HG03025 (cell line): Measurements from ENCODE around the gene NBAS.
"Not testable (repeated sequence)": the region's sequence is repeated elsewhere in the genome, so short reads cannot be mapped to it uniquely, and the experiment has no call there.

Experiments used
- ATAC-seq: cut with Tn5 transposase; IDR thresholded peaks from one replicate; pipeline ENCODE4 v1.9.1; 2021; ENCODE audit warnings: mild to moderate bottlenecking, moderate library complexity; ENCODE audit not compliant: unreplicated experiment, low FRiP score

The NBAS gene

DNA sequence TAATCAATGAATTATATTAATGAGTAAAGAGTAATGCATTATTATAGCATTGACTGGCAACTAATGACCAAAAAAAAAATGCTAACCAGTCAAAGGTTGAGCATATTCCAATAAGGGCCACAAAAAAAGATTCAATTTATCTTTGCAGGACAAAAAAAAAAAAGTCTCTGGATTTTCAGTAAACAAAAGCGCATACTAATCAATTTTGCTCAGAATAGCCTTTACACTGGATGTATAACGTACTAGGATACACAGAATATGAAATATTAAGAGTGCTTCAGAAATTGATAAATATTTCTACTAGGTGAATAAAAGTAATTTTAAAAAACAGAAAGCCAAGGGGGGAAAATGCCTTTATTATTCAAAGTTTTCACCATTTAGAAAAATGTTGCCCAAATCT, 74.4 kb downstream of the NBAS start:
- ATAC-seq, result no peak

DNA sequence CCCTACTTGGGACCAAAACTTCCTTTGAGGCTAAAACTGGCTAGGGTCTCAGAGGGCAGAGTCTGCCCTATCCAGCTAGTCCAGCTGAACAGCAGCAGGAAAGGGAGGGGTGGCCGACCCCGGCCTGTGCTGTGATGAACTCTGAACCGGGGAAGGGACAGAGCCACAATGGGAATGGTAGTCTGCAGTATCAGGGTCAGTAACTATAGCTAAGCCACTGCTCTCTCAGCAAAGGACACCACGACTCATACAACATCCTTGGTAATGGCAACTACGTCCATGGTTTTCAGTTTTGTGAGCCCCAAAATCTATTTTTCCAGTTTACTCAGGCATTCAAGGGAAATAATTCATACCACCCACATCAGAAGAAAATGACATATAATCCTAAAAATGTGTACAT, 75.2 kb downstream of the NBAS start:
- no peak for ATAC-seq

DNA sequence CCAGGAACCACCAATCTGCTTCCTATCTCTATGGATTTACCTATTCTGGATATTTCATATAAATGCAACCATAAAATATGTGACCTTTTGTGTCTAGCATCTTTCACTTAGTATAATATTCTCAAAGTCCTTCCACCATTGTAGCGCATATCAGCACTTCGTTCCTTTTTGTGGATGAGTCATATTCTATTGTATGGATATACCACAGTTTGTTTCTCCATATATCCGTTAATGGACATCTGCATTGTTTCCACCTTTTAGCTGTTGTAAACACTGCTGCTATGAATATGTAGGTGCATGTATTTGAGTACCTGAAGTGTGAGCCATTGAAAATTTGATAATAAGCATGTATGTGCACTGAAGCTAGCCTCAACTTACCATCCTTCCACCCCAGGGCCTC, 80.1 kb downstream of the NBAS start:
- no peak for ATAC-seq

DNA sequence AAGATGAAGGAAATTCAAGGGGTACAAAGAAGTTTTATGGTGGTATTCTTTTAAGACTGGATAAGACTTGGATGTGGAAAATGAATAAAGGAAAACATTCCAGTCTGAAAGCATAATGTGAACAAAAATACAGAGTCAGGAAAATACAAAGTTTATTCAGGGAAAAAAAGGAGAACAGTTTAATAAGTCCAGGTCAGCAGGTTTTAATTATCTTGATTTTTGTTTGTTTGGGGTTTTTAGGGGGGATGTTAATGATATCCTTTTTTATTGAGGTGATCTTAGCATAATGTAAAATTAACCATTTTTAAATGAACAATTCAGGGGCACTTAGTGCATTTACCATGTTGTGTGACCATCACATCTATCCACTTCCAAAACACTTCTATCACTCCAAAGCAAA, 80.6 kb downstream of the NBAS start:
- ATAC-seq, result no peak

DNA sequence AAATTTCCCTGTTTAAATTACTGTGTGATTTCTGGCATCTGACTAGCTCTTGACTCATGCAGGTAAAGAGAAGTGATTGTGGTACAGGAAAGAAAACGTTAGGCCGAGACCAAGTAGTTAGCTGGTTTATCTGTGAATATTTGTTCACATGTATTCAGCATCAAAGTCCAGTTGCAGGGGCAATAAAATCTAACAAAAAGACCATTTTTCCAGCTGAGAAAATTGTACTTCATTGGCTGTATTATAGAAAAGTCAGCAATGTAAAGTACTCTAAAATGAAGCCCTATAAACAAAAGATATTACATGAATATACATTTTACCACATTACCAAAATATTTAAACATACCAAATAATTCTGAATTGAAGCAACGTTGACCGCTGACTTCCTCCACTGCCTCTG, 88.3 kb downstream of the NBAS start:
- ATAC-seq, result no peak

DNA sequence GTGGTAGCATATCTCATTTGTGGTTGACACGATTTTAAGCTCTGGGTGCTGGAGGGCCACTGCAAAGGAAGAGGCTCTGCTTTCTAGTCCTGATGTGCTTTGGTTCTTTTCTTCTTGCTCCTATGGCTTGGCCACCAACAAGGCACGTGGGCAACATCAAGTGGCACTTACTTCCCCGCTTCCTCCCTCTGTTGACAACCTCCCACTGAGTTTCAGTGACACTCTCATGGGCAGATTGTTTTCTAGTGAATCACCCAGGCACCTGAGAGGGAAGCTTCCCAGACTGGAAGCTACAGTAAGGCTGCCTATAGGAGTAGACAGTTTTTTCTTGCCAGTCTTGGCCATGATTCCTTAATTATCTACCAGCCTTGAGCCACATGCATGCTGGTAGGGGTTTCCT, 89.0 kb downstream of the NBAS start:
- no peak for ATAC-seq

DNA sequence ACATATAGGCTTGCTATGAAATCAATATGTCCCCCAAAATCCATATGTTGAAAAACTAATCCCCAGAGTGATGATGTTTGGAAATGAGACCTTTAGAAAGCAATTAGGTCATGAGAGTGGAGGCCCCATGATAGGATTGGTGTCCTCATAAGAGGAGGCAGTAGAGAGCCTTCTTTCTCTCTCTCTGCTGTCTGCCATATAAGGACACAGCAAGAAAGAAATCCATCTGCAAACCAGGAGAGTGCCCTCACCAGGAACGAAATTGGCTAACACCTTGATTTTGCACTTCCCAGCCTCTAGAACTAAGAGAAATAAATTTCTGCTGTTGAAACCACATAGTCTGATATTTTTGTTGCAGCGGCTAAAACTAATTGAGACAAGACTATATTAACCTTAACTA, 89.5 kb downstream of the NBAS start:
- ATAC-seq, result no peak

DNA sequence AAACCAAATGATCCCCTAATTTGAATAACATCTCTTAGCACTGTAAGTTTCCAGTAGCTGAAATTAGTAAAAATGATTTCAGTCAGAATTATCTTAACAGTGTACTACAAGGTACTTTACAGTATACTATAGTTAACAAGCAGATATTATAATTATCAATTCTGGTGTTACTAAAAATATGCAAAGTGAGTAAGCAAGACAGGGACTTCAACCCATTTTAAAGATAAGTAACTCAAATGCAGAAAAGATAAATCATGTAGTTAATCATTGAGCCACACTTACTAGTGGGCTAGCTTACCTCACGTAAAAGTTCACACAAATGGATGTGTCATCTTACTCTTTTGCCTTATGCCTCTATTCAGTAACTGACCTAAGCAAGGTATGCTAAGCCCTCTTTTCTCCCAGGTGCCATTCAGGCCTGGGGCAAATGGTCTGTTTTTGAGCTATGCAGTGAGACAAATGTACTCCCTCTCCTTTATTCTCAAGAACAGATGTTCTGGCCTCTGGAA, 101.0 kb downstream of the NBAS start:
- ATAC-seq, result no peak

DNA sequence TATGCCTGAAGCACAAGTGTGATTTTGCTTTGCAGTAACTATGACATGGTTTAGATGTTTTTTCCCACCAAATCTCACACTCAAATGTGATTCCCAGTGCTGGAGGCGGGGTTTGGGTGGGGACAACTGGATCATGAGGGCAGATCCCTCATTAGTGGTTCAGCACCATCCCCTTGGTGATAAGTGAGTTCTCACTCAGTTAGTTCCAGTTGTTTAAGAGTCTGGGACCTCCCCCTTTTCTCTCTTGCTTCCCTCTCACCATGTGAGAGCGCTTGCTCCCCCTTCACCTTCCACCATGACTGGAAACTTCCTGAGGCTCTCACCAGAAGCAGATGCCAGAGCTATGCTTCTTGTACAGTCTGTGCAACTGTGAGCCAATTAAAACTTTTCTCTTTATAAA, 102.9 kb downstream of the NBAS start:
- no peak for ATAC-seq

DNA sequence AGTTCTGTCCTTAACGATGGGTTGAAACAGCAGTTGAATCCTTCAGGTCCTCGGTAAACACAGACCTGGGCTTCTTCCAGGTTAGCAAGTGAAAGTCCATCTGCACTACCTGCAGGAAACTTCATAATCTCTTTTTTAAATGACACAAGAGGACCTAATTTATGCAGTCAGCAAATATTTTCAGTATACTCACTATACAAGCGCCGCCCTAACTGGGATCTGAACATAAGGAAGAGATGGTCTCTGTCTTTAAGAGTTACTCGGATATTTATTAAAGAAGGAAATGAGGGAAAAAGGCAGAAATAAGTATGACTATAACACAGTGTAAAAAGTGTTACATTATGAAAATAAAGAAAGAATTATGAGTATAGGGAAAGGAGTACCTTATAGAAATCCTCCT, 103.3 kb downstream of the NBAS start:
- no peak for ATAC-seq

DNA sequence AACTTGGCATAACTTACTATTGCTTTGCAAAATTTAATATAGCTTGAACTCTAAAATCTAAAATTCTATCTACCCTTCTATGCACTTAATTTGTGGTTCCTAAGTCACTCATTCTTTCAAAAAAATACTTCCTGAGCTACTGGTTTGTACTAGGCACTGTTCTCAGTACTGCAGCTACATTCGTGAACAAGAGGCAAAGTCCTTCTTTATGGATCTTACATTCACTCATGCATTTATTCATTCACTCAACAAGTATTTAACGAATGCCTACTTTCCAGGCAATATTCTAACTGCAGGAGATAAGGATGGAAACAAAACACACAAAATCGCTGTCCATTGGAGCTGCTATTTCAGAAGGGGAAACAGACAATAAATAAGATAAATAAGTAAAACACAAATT, 104.8 kb downstream of the NBAS start:
- ATAC-seq, result no peak

DNA sequence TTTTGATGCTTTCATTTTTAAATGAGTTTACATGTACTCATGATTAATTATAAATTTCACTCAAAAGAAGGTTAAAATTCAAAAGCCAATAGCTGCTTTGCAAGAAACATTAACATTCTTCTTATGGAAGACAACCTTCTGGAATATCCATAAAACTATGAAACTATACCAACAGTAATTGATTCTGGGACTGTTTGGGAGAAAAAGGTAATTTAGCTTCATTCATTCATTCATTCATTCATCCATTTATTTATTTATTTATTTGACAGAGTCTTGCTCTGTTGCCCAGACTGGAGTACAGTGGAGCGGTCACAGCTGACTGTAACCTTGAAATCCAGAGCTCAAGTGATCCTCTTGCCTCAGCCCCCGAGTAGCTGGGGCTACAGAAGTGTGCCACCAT, 110.3 kb downstream of the NBAS start:
- ATAC-seq, result no peak

DNA sequence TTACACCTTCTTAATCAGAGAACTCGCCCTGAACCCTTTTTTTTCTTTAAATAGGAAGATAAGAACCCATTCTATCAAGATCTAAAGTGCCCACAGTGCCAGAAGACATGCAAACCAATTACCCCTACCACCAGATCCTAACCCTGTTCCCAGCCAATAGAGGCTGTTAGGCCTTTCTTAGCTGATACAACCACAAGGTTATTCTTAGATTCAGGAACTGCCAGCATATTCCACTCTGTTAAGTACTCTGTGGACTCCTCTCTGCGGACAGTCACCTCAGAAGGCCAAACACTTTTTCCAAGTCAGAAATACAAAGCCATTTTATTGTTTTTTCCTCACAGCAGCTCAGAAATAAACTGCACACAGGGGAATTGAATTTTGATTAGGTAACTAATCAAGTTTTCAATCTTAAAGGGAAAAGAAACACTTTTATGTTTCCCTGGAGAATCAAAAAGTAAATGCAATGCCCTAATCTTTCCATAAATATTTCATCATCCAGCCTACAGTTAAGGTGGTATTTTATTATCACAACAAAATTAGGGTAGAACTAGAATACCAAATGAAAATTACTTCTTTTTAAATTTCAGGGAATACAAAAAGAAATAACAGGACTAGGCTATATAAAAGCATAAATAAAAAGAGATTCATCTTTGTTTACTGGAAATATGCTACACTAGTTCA, 111.4 kb downstream of the NBAS start:
- ATAC-seq, result no peak

DNA sequence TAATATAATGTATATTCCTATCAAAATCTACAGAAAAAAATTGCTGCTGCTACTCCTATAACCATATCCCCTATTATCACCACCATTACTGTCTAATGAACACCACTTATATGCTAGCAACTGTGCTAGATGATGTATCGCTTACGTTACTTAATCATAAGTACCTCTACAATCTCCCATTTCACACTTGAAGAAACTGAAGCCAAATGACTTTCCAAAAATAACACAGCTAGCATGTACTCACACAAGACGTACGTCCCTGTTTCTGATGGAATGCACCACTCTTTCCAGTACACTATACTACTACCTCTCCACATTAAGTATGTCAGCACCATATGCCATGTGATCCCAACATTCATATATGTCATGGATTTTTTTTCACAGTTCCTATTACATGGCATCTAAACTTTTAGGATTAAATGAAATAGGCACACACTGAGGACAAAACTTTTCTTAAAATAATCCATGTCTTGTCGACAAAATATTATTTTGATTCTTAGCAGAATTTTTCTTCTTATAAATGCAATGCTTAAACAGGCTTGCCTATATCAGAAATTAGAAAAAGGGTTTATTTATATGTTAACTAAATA, 112.8 kb downstream of the NBAS start:
- no peak for ATAC-seq

DNA sequence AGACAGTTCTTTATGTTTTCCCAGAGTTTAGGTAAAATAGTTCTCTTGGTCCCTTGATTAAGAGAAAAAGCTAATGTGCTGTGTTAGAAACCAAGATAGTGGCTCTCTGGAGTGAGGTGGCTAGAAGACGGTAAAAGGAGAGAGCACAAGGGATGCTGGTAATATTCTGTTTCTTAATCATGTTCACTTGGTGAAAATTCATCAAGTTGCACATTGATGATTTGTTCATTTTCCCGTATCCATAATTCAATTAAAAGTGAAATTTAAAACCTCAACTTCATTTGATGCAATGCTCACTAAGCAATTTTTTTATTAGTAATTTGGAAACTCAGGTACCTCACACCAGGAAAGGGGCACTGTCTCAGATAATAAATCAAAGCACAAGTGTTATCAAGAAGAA, 113.8 kb downstream of the NBAS start:
- ATAC-seq, result no peak

DNA sequence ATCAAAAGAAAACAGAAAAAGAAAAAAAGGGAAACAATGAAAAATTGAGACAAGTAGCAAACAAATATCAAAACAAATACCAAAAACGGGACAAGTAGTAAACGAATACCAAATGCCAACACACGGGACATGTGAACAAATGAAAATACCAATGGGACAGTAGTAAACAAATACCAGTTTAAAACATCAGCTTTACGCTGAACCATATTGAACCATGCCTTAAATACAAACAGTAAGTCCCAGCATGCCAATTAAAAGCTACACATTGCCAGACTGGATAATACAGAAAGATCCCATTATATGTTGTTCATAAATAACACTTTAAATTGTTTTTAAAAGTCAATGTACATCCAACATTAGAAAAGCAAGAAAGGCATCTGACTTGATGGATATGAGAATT, 114.2 kb downstream of the NBAS start:
- ATAC-seq, result no peak

DNA sequence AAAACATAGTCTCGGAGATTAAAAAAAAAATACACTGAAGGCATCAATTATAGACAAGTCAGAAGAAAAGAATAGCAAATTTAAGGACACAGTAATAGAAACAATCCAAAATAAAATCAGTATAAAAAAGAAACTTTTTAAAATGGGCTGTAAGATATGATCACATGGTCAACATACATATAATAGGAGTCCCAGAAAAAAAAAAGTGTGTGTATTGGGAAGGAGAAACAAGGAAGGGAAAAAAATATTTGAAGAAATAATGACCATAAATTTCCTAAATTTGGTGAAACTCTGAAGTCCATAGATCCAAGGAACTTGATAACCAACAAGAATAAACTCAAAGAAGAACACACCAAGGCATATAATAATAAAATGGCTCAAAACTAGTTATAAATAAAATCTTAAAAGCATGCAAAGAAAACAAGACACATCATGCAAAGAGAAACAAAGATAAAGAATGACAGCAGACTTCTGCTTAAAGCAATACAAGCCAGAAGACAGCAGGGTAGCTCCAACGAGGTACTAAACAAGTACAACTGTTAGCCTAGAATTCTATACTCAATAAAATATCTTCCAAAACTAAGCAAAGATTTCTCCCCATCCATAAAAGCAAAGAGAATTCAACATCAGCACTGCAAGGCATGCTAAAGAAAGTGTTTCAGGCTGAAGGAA, 115.1 kb downstream of the NBAS start:
- ATAC-seq, result no peak

DNA sequence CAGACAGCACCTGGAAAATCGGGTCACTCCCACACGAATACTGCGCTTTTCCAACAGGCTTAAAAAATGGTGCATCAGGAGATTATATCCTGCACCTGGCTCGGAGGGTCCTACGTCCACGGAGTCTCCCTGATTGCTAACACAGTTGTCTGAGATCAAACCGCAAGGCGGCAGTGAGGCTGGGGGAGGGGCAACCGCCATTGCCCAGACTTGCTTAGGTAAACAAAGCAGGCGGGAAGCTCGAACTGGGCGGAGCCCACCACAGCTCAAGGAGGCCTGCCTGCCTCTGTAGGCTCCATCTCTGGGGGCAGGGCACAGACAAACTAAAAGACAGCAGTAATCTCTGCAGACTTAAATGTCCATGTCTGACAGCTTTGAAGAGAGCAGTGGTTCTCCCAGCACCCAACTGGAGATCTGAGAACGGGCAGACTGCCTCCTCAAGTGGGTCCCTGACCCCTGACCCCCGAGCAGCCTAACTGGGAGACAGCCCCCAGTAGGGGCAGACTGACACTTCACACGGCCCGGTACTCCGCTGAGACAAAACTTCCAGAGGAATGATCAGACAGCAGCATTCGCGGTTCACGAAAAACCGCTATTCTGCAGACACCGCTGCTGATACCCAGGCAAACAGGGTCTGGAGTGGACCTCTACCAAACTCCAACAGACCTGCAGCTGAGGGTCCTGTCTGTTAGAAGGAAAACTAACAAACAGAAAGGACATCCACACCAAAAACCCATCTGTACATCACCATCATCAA, 121.2 kb downstream of the NBAS start:
- not testable (repeated sequence) for ATAC-seq

DNA sequence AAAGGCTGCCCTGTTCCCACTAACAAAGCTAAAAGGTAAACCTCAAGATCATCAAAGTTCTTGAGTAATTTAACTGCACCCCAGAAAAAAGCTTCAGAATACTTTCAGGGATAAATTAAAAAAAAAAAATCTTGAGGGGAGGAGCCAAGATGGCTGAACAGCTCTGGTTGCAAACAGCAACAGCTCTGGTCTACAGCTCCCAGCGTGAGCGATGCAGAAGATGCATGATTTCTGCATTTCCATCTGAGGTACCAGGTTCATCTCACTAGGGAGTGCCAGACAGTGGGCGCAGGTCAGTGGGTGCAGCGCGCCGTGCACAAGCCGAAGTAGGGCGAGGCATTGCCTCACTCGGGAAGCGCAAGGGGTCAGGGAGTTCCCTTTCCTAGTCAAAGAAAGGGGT, 121.8 kb downstream of the NBAS start:
- not testable (repeated sequence) for ATAC-seq

DNA sequence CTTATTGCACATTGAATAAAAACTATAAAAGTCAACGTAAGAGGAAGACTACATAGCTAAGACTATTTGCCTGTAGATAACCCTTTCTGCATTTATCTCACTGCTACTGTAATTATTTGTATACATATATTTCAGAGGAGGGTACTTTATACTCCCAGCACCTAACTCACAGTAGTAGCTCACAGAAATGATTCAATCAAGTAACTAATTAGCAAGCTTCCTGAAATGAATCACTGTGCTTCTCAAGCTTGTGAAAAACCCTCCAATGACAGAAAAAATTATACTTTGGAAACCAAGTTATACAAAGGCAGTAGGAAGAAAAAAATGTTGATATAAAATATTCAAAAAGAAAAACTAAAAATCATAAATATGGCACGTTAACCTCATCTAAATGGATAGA, 124.9 kb downstream of the NBAS start:
- no peak for ATAC-seq

DNA sequence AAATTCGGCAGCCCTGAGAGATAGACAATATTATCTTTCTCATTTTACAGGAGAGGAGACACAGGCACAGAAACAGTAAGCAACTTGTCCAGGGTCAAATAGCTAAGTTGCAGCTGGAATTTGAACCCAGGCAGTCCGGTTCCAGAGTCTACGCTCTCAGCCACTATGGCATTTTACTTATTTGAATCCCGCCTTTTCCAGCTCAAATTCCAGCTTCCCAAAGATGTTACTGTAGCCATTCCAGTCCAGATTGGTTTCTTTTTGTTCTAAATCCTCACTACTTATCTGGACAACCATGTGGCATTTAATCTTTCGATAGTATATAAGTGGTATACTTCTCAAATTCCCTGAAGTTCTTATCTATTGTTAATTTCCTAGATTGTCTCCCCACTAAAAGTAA, 125.7 kb downstream of the NBAS start:
- ATAC-seq, result no peak
